Coronary artery (tissue), 2 donors: Measurements from ENCODE around the gene ZSCAN21.

ENCODE experiments used
- DNase-seq: peaks from one replicate; pipeline ENCODE4 v3.0.0-alpha.2; 2017; ENCODE audit warnings: low spot score
- H3K27ac ChIP-seq, 2 donors: fragments of 200-600 bp; sonication (generic); one replicate each; pipeline ENCODE4 v1.5.1; 2016 to 2019
- H3K4me3 ChIP-seq: fragments of 200-600 bp; sonication (generic); 2 replicates; pipeline ENCODE4 v1.5.1; 2016; ENCODE audit warnings: mild to moderate bottlenecking, moderate library complexity
- TF ChIP-seq, protein P1 (sequence below): fragments of 200-600 bp; sonication (generic); IDR thresholded peaks from one replicate; pipeline ENCODE4 v1.5.1; 2019; ENCODE audit warnings: antibody characterized with exemption

Gene ZSCAN21

DNA sequence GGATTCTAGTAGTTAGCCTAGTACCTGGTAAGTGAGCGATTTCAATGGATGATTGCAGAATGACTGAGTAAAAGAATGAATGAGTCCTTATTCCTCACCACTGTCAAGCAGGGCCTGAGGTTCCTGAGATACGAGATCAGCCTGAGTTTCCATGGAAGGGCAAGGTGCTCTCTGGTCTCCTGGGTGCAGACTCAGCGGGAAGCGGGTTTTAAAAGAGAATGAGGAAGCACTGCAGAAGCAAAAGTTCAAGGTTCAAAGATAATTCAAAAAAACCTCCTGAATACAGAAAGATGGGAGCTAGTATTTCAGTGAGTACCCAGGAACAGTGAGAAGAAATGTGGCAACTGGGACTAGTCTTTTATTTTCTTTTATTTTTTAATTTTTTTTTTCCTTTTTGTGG is 27.6 kb downstream of the ZSCAN21 start:
- DNase-seq: no peak
- TF ChIP-seq, protein P1, sequence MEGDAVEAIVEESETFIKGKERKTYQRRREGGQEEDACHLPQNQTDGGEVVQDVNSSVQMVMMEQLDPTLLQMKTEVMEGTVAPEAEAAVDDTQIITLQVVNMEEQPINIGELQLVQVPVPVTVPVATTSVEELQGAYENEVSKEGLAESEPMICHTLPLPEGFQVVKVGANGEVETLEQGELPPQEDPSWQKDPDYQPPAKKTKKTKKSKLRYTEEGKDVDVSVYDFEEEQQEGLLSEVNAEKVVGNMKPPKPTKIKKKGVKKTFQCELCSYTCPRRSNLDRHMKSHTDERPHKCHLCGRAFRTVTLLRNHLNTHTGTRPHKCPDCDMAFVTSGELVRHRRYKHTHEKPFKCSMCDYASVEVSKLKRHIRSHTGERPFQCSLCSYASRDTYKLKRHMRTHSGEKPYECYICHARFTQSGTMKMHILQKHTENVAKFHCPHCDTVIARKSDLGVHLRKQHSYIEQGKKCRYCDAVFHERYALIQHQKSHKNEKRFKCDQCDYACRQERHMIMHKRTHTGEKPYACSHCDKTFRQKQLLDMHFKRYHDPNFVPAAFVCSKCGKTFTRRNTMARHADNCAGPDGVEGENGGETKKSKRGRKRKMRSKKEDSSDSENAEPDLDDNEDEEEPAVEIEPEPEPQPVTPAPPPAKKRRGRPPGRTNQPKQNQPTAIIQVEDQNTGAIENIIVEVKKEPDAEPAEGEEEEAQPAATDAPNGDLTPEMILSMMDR: no peak
- Histone ChIP-seq H3K4me3 (no peak overlapping the region), H3K27ac (no peak overlapping the region)

DNA sequence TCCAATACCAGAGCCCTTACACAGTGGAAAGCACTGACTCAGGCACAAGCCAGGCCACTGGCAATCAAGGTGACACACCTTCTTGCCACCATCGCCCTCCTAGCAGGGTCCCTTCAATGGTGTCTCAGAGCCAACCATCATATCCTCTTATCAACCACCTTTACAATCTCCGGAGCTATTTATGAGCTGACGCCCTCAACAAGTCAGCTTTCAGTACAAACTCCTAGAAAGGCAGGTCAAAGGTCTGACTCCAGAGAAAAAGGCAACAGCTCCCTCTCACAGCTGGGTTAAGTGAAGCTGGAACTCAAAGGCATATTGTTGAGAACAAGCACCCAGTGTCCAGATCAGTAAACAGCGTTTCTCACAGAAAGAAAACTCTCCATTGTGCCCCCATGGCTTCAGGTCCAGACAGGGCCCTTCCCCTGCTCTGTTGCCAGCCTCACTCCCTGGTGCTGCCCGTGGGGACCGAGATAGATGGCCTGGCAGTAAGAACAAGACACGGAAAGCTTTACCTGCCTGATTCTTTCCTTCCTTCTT is 29.5 kb downstream of the ZSCAN21 start:
- TF ChIP-seq, protein P1: no peak
- Histone ChIP-seq H3K4me3 (no peak overlapping the region), H3K27ac (no peak overlapping the region)
- DNase-seq: no peak

DNA sequence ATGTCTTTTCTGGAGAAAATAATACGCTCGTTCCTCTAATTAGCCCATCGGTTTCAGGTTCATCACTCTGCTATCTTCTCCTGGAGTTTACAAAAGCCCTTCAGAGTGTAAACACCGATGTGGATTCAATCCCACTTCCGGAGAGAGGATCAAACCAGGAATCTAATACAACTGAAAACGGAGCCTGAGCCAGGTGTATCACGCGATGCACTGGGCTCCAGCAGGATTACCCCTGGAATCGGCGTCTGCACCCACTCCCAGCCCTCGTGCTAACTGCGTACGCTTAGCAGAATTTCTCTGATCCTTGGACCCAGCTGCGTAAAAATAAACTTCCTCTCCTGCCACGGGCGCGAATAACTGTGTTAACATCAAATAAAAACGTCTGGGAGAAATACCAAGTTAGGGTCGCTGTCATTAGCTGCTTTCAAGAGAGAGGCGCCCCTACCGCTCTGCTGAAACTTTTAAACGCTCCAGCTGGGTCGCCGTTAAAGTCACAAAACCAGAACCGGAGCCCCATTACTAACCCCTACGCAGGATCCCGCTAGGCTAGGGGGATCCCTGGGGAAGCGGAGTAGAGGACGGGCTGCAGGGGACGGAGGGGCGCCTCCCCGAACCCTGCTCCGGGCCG is 31.4 kb downstream of the ZSCAN21 start:
- no peak for DNase-seq
- H3K4me3 ChIP-seq: peak overlapping the region; percentile 100
- TF ChIP-seq, protein P1: no peak

DNA sequence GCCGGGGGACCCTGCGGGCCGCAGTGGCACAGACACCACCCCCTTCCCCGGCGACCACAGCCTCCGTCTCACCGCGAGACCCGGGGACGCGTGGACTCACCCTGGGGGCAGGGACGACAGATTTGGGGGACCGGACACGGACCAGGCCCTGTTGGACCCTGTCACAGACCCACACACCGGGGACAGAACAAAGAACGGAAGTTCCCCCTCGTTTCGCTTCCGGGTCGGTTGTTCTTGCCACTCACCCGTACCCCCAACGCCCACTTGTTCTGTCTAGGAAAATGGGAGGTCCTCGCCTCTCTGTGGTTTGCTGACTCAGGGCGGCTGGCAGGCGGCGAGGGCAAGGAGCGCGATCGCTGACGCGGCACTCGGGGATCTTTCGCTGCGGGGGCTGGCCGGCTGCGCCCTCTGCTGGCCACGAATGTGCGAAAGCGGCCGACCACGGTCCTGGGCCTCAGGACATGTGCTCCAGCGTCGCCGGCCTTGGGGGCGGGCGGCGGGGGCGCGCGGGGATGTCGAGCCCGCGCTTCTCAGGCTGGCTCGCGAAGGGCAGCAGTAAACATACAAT is 32.0 kb downstream of the ZSCAN21 start, which contains the start of gene ZNF3:
Gene ZNF3 (minus strand): TSS at position 189 of the 568 bp plus-strand sequence. CDS start 4,366 bp downstream, outside the sequence.
- peak; percentile 99 for DNase-seq
- TF ChIP-seq, protein P1: peak; percentile 80
- Histone ChIP-seq H3K4me3 (peak within 1 kb of the TSS; percentile 100), H3K27ac (peak within 1 kb of the TSS; percentile 68 to 91)

More for the DNA sequence above, 31.4 kb downstream of the ZSCAN21 start:
- H3K27ac ChIP-seq: peak overlapping the region; percentile 68 to 91

DNA sequence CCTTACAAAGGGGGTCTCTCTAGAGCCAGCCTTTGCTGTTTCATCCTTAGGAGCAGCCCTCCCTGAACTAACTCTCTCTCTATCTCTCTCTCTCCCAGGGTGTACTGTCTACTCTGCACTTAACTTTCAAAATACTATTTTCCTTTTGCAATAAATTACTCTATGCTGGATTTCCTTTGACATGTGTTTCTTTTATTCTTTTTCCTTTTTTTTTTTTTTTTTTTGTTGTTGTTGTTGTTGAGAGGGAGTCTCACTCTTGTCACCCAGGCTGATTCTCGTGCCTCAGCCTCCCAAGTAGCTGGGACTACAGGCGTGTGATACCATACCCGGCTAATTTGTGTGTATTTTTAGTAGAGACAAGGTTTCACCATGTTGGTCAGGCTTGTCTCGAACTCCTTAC is 33.4 kb downstream of the ZSCAN21 start:
- TF ChIP-seq, protein P1: no peak
- DNase-seq: no peak
- H3K4me3 ChIP-seq: peak overlapping the region; percentile 100
- H3K27ac ChIP-seq: peak overlapping the region in 1 of 2 donors; percentile 42

DNA sequence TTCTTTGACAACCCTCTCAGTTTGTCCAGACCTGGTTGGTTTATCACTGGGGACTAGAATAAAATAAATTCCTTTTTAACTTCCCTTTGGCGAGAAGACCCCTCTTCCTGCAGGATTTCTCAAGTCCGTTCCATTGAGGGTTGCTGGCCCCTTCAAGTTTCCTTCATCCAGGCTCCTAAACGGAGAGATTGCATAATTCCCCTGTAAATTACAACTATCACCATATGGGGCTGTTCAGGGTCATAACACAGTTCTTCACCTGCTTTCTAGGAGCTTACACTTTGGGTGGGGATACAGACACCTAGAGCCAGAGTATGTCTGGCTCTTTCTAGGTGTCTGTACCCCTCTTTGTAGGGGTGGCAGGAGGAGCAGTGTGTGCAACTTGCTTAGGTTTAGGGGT is 35.9 kb downstream of the ZSCAN21 start:
- no peak for DNase-seq

More for the DNA sequence above, 35.9 kb downstream of the ZSCAN21 start:
- no peak overlapping the region for H3K4me3 ChIP-seq
- H3K27ac ChIP-seq: no peak overlapping the region
- TF ChIP-seq, protein P1: no peak
